H1 (cell line): ENCODE data around the gene GATB. TPM values are rescaled to one million over a fixed set of nuclear protein-coding genes. Genes with fewer than 3 reads are reported as not detected.

Source experiments
- CTCF ChIA-PET: fragments of 300-600 bp; sonication (Branson Sonifier 250); formaldehyde crosslinking; loops from one replicate; lab custom pipeline; 2021; ENCODE audit not compliant: partially characterized antibody; lab: Charles Lee
- POLR2A ChIA-PET: fragments of 300-600 bp; sonication (Branson Sonifier 250); formaldehyde crosslinking; loops from one replicate; lab custom pipeline; 2021; ENCODE audit warnings: inconsistent platforms; ENCODE audit not compliant: partially characterized antibody; lab: Charles Lee
- DNase-seq, 2 experiments: peaks; one replicate each; pipeline versions ENCODE4 v3.0.0 to v3.0.0-alpha.2; 2010 to 2022; ENCODE audit warnings: low spot score in 2 of 2, low read depth in 1 of 2, mixed read lengths in 1 of 2
- FAIRE-seq: peaks from 2 replicates; lab custom pipeline; 2011; peaks lifted over from hg19 to GRCh38; lab: Jason Lieb, UNC
- H2AFZ ChIP-seq: 2 replicates; pipeline ENCODE4 v1.8.1; 2012; ENCODE audit warnings: low read length, inconsistent platforms
- H2AK5ac ChIP-seq: 2 replicates; pipeline ENCODE4 v1.6.1; 2013; ENCODE audit warnings: low read depth, low read length
- H2BK120ac ChIP-seq: replicated peaks from 2 replicates; pipeline ENCODE3; 2013; ENCODE audit warnings: low read depth, low read length, inconsistent platforms
- H2BK12ac ChIP-seq: 2 replicates; pipeline ENCODE4 v1.6.1; 2013; ENCODE audit warnings: low read depth, low read length
- H2BK15ac ChIP-seq: 2 replicates; pipeline ENCODE4 v1.6.1; 2013; ENCODE audit warnings: low read length
- H2BK20ac ChIP-seq: 2 replicates; pipeline ENCODE4 v1.6.1; 2013; ENCODE audit warnings: low read length
- H2BK5ac ChIP-seq: 2 replicates; pipeline ENCODE4 v1.6.1; 2013; ENCODE audit warnings: low read depth, low read length
- H3K14ac ChIP-seq: 2 replicates; pipeline ENCODE4 v1.6.1; 2013; ENCODE audit warnings: inconsistent platforms; ENCODE audit not compliant: insufficient read length
- H3K18ac ChIP-seq: 2 replicates; pipeline ENCODE4 v1.6.1; 2013; ENCODE audit warnings: low read length; ENCODE audit errors: extremely low read depth
- H3K23ac ChIP-seq: 2 replicates; pipeline ENCODE4 v1.6.1; 2013; ENCODE audit warnings: inconsistent platforms; ENCODE audit not compliant: insufficient read length
- H3K23me2 ChIP-seq: 2 replicates; pipeline ENCODE4 v1.6.1; 2013; ENCODE audit warnings: low read depth, low read length
- H3K27ac ChIP-seq: 2 replicates; pipeline ENCODE4 v1.6.1; 2011; ENCODE audit warnings: low read depth, low read length, inconsistent platforms
- H3K27me3 ChIP-seq, 4 experiments: replicated peaks in 1 of 4; 1 replicate in 1 of 4; 2 replicates in 3 of 4; pipeline versions ENCODE4 v1.6.1 to v1.8.1; 2011 to 2013; ENCODE audit warnings: low read length in 3 of 4, mild to moderate bottlenecking in 3 of 4, inconsistent platforms in 2 of 4, mixed read lengths in 2 of 4, moderate library complexity in 1 of 4; ENCODE audit not compliant: control insufficient read depth in 3 of 4, insufficient read depth in 3 of 4; ENCODE audit errors: extremely low read depth in 1 of 4
- H3K36me3 ChIP-seq, 4 experiments: 2 replicates each; pipeline versions ENCODE4 v1.6.1 to v1.8.1; 2011 to 2013; ENCODE audit warnings: mild to moderate bottlenecking in 4 of 4, low read length in 3 of 4, moderate library complexity in 2 of 4, control low read depth in 1 of 4, inconsistent platforms in 1 of 4; ENCODE audit not compliant: insufficient read depth in 4 of 4, control insufficient read depth in 2 of 4
- H3K4ac ChIP-seq: replicated peaks from 2 replicates; pipeline ENCODE3; 2013; ENCODE audit warnings: low read length, low read depth, mixed read lengths, inconsistent platforms; ENCODE audit not compliant: insufficient read length
- H3K4me1 ChIP-seq, 4 experiments: replicated peaks in 1 of 4; 1 replicate in 1 of 4; 2 replicates in 3 of 4; pipeline versions ENCODE4 v1.6.1 to v1.8.1; 2011 to 2013; ENCODE audit warnings: low read length in 3 of 4, inconsistent platforms in 2 of 4, mixed read lengths in 1 of 4; ENCODE audit not compliant: insufficient read depth in 4 of 4, control insufficient read depth in 3 of 4
- H3K4me2 ChIP-seq, 2 experiments: 2 replicates each; pipeline versions ENCODE4 v1.6.1 to v1.8.1; 2011 to 2013; ENCODE audit warnings: low read depth in 2 of 2, low read length in 2 of 2, control low read depth in 1 of 2, inconsistent platforms in 1 of 2, mild to moderate bottlenecking in 1 of 2; ENCODE audit not compliant: insufficient read depth in 1 of 2
- H3K4me3 ChIP-seq, 4 experiments: fragments of 200-600, 300-600 bp in 1 of 4; sonication (generic), shearing (Covaris generic), sonication (Bioruptor Twin) in 1 of 4; 2 replicates each; pipeline versions ENCODE4 v1.5.1 to v1.8.1; 2011 to 2016; ENCODE audit warnings: low read length in 4 of 4, low read depth in 3 of 4, control low read depth in 2 of 4, inconsistent platforms in 2 of 4, mild to moderate bottlenecking in 2 of 4, mixed read lengths in 1 of 4, moderate library complexity in 1 of 4; ENCODE audit not compliant: insufficient read depth in 2 of 4; ENCODE audit errors: extremely low read depth in 1 of 4
- H3K56ac ChIP-seq: replicated peaks from 2 replicates; pipeline ENCODE3; 2013; ENCODE audit warnings: low read depth, mild to moderate bottlenecking, mixed read lengths, low read length, inconsistent platforms; ENCODE audit not compliant: insufficient read length
- H3K79me1 ChIP-seq: 2 replicates; pipeline ENCODE4 v1.6.1; 2013; ENCODE audit warnings: low read depth, low read length, control low read depth
- H3K79me2 ChIP-seq, 2 experiments: 2 replicates each; pipeline versions ENCODE4 v1.6.1 to v1.8.1; 2012 to 2013; ENCODE audit warnings: low read length in 2 of 2, mild to moderate bottlenecking in 2 of 2, inconsistent platforms in 1 of 2; ENCODE audit not compliant: insufficient read depth in 2 of 2, control insufficient read depth in 1 of 2
- H3K9ac ChIP-seq, 4 experiments: replicated peaks in 1 of 4; 1 replicate in 1 of 4; 2 replicates in 3 of 4; pipeline versions ENCODE4 v1.6.1 to v1.8.1; 2011 to 2013; ENCODE audit warnings: low read depth in 3 of 4, low read length in 3 of 4, control low read depth in 2 of 4, mild to moderate bottlenecking in 2 of 4, moderate library complexity in 2 of 4, inconsistent platforms in 1 of 4; ENCODE audit errors: extremely low read depth in 1 of 4
- H3K9me3 ChIP-seq, 2 experiments: 2 replicates each; pipeline versions ENCODE4 v1.6.1 to v1.8.1; 2012 to 2013; ENCODE audit warnings: mild to moderate bottlenecking in 2 of 2, moderate library complexity in 2 of 2, control low read depth in 1 of 2, inconsistent platforms in 1 of 2, low read depth in 1 of 2, low read length in 1 of 2, mixed read lengths in 1 of 2; ENCODE audit not compliant: insufficient read depth in 2 of 2
- H4K20me1 ChIP-seq, 2 experiments: replicated peaks in 1 of 2; 2 replicates each; pipeline versions ENCODE3 to v1.8.1; 2011 to 2013; ENCODE audit warnings: inconsistent platforms in 2 of 2, low read length in 2 of 2, mild to moderate bottlenecking in 1 of 2; ENCODE audit not compliant: insufficient read depth in 2 of 2, control insufficient read depth in 1 of 2
- H4K5ac ChIP-seq: 2 replicates; pipeline ENCODE4 v1.6.1; 2013; ENCODE audit warnings: low read length, low read depth, mixed read lengths, inconsistent platforms; ENCODE audit not compliant: insufficient read length
- H4K8ac ChIP-seq: 2 replicates; pipeline ENCODE4 v1.8.0; 2013; ENCODE audit warnings: mild to moderate bottlenecking, moderate library complexity, low read length, inconsistent platforms; ENCODE audit not compliant: insufficient read depth; ENCODE audit errors: extremely low read depth
- H4K91ac ChIP-seq: replicated peaks from 2 replicates; pipeline ENCODE3; 2013; ENCODE audit warnings: low read length, mixed read lengths, inconsistent platforms; ENCODE audit not compliant: insufficient read length
- ASH2L ChIP-seq: fragments of 200-600, 300-600 bp; sonication (generic); IDR thresholded peaks from one replicate; pipeline ENCODE4 v1.7.1; 2017; ENCODE audit warnings: low read length
- GTF2F1 ChIP-seq: IDR thresholded peaks from 2 replicates; pipeline ENCODE4 v1.6.1; 2012; ENCODE audit warnings: low read depth, low read length, improper control_type of control experiment, borderline replicate concordance
- KDM5A ChIP-seq: fragments of 200-600 bp; IDR thresholded peaks from 2 replicates; pipeline ENCODE4 v1.7.1; 2012; ENCODE audit warnings: mild to moderate bottlenecking, low read length, inconsistent platforms, mixed read lengths
- PHF8 ChIP-seq: fragments of 200-600 bp; sonication (generic); conservative IDR thresholded peaks from 2 replicates; pipeline ENCODE4 v1.7.1; 2012; ENCODE audit warnings: low read depth, mild to moderate bottlenecking, inconsistent platforms, low read length, moderate library complexity
- RFX5 ChIP-seq: IDR thresholded peaks from 2 replicates; pipeline ENCODE4 v1.6.1; 2011; ENCODE audit warnings: low read depth, low read length, improper control_type of control experiment, borderline replicate concordance
- SP2 ChIP-seq: IDR thresholded peaks from 2 replicates; pipeline ENCODE4 v1.6.1; 2012; ENCODE audit warnings: mild to moderate bottlenecking, low read length, inconsistent platforms
- TBP ChIP-seq: IDR thresholded peaks from 2 replicates; pipeline ENCODE4 v1.6.1; 2011; ENCODE audit warnings: low read depth, low read length, improper control_type of control experiment
- TCF12 ChIP-seq: IDR thresholded peaks from 2 replicates; pipeline ENCODE4 v1.6.1; 2011; ENCODE audit warnings: low read depth, mild to moderate bottlenecking, low read length
- WGBS, 2 experiments: shearing (Covaris generic) in 1 of 2; methylation state at CpG; one replicate each; pipeline versions ENCODE4 v1.1.6 to v1.1.7; 2013 to 2015; ENCODE audit warnings: low lambda C conversion rate in 2 of 2, mixed read lengths in 2 of 2, inconsistent platforms in 1 of 2, low coverage in 1 of 2, missing lambda C conversion rate in 1 of 2; ENCODE audit not compliant: insufficient replicate concordance in 2 of 2, insufficient coverage in 1 of 2, insufficient read length in 1 of 2; ENCODE audit errors: extremely low coverage in 1 of 2, missing lambda C conversion rate in 1 of 2; 5-methylcytosine and 5-hydroxymethylcytosine counted together
- polyA plus RNA-seq, 7 experiments: library from polyadenylated mRNA; depleted of rRNA in 3 of 7; stranded (reverse) in 5 of 7; unstranded in 2 of 7; fragments of >200 nt in 5 of 7; fragments of 200-250 nt in 2 of 7; gene quantifications; 1 replicate in 5 of 7; 2 replicates in 1 of 7; 4 replicates in 1 of 7; pipeline versions ENCODE4 v1.2.1 to v1.2.3, GENCODE V29; 2011 to 2013; ENCODE audit warnings: missing spikeins in 2 of 7, mixed read lengths in 2 of 7
- total RNA-seq: library from RNA; stranded (reverse); fragmentation: NEBNext Ultra II Directional; extraction: Animal tissue kit (Norgen Biotek cat#: 25700); gene quantifications from 2 replicates; pipeline ENCODE4 v1.2.1, GENCODE V29; 2021
- TF ChIP-seq, protein P1 (sequence below): IDR thresholded peaks from 2 replicates; pipeline ENCODE4 v1.6.1; 2012; ENCODE audit warnings: inconsistent platforms
- TF ChIP-seq, protein P2 (sequence below), 3 experiments: IDR thresholded peaks; 1 replicate in 2 of 3; 2 replicates in 1 of 3; pipeline versions ENCODE4 v1.5.1 to v1.6.1; 2011; ENCODE audit warnings: low read length in 3 of 3, mild to moderate bottlenecking in 3 of 3, inconsistent platforms in 2 of 3, low read depth in 1 of 3, moderate library complexity in 1 of 3; ENCODE audit not compliant: insufficient read depth in 1 of 3; ENCODE audit errors: control extremely low read depth in 1 of 3

GATB gene
- total and polyA plus RNA-seq, 2 of the 8 experiments (the other 6 are each of a cell fraction or from before 2014, with no cell fraction given): 15.3 to 18.0 TPM

DNA sequence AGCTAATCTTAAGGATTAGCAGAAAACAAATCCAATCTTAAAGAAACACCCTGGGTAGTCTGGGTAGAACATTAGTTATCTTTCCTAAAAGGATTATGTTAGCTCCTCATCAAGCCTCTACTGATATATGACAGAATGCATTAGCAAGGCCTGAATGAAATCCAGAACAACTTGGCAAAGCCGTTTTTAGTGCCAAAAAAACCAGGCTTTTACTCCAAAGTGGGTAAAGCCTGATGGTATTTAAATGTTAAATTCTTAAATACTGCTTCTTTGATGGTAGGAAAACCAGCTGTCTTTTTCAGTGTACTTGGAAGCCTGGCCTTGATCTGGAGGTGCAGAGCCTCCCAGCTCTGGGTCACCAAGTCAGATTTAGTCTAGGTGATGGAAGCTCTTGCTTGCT, 120.4 kb downstream of the GATB start:
- no peak overlapping the region for H3K9ac ChIP-seq
- no peak overlapping the region for H3K23ac ChIP-seq
- H2BK12ac ChIP-seq: no peak overlapping the region; the same call in 1 of the 2 replicates
- H4K20me1 ChIP-seq: no peaks in the 10 kb centered on the region
- no peak overlapping the region; the same call in 1 of the 2 replicates for H4K8ac ChIP-seq
- H3K56ac ChIP-seq: no peak overlapping the region
- H3K27ac ChIP-seq: no peak overlapping the region
- ChIA-PET CTCF (interaction anchor here (0.6 to 2.0 kb wide), 6 partner anchors 10 to 727 kb away, joined by 3 to 5 read pairs (median 4); no protein-coding TSS in a partner anchor), POLR2A (interaction anchor here (0.5 to 0.6 kb wide), 2 partner anchors 20 to 225 kb away, joined by 3 read pairs; no protein-coding TSS in a partner anchor)
- peaks cover 0 to 5% (median 2%) of the 10 kb centered on the region in 4 experiments; a peak in 1 of 7 replicates for H3K4me1 ChIP-seq
- no peak for FAIRE-seq
- no peak overlapping the region for H2BK20ac ChIP-seq
- H3K9me3 ChIP-seq: no peaks in the 10 kb centered on the region
- no peak overlapping the region for H2BK120ac ChIP-seq
- H3K4me2 ChIP-seq: no peak overlapping the region
- no peaks in the 10 kb centered on the region for H3K27me3 ChIP-seq
- no peak overlapping the region for H3K4me3 ChIP-seq
- no peaks in the 10 kb centered on the region for H3K79me1 ChIP-seq
- 83% methylated on average over 1 of the region's 1 CpG; no CpG with 5 or more reads in 1 of the 2 experiments for WGBS, 2 experiments
- no peaks in the 10 kb centered on the region for H3K79me2 ChIP-seq
- no peak overlapping the region for H3K4ac ChIP-seq
- no peak overlapping the region for H2AK5ac ChIP-seq
- H2BK5ac ChIP-seq: no peak overlapping the region
- H4K5ac ChIP-seq: no peak overlapping the region
- no peak overlapping the region for H3K18ac ChIP-seq
- H3K23me2 ChIP-seq: no peaks in the 10 kb centered on the region; the same call in 1 of the 2 replicates
- no peak overlapping the region for H3K14ac ChIP-seq
- TF ChIP-seq, protein P1, sequence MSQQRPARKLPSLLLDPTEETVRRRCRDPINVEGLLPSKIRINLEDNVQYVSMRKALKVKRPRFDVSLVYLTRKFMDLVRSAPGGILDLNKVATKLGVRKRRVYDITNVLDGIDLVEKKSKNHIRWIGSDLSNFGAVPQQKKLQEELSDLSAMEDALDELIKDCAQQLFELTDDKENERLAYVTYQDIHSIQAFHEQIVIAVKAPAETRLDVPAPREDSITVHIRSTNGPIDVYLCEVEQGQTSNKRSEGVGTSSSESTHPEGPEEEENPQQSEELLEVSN: no peak
- TF ChIP-seq RFX5 (no peak), PHF8 (no peak), TCF12 (no peak), TBP (no peak), ASH2L (no peak), SP2 (no peak), KDM5A (no peak), GTF2F1 (no peak)
- TF ChIP-seq, protein P2, sequence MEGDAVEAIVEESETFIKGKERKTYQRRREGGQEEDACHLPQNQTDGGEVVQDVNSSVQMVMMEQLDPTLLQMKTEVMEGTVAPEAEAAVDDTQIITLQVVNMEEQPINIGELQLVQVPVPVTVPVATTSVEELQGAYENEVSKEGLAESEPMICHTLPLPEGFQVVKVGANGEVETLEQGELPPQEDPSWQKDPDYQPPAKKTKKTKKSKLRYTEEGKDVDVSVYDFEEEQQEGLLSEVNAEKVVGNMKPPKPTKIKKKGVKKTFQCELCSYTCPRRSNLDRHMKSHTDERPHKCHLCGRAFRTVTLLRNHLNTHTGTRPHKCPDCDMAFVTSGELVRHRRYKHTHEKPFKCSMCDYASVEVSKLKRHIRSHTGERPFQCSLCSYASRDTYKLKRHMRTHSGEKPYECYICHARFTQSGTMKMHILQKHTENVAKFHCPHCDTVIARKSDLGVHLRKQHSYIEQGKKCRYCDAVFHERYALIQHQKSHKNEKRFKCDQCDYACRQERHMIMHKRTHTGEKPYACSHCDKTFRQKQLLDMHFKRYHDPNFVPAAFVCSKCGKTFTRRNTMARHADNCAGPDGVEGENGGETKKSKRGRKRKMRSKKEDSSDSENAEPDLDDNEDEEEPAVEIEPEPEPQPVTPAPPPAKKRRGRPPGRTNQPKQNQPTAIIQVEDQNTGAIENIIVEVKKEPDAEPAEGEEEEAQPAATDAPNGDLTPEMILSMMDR (IDR thresholded peaks at IDR 0.05; ENCODE audit: control extremely low read depth in 1 of 3, insufficient read depth in 1 of 3, low read depth in 1 of 3, low read length in 3 of 3): no peak
- no peak overlapping the region for H4K91ac ChIP-seq
- H2AFZ ChIP-seq: no peak overlapping the region
- no peak for DNase-seq
- no peaks in the 10 kb centered on the region; a peak in 2 of 8 replicates for H3K36me3 ChIP-seq
- H2BK15ac ChIP-seq: no peak overlapping the region
